H9 (cell line): Measurements from ENCODE around the gene SLC24A1. TPM values are rescaled to one million over a fixed set of nuclear protein-coding genes. Genes with fewer than 3 reads are reported as not detected.

ENCODE experiments used
- DNase-seq: peaks from one replicate; pipeline ENCODE4 v3.0.0-alpha.2; 2017
- H2AFZ ChIP-seq: one replicate; pipeline ENCODE4 v1.6.1; 2013; ENCODE audit warnings: mild to moderate bottlenecking, low read length, control low read depth, moderate library complexity
- H2AK5ac ChIP-seq: 2 replicates; pipeline ENCODE4 v1.6.1; 2013; ENCODE audit warnings: low read length, control low read depth, mixed read lengths; ENCODE audit not compliant: insufficient read length
- H2BK120ac ChIP-seq: one replicate; pipeline ENCODE4 v1.6.1; 2013; ENCODE audit warnings: low read depth, mild to moderate bottlenecking, low read length, control low read depth, inconsistent platforms; ENCODE audit not compliant: poor library complexity, severe bottlenecking
- H2BK12ac ChIP-seq: 2 replicates; pipeline ENCODE4 v1.6.1; 2013; ENCODE audit warnings: low read length, control low read depth, mixed read lengths, low read depth; ENCODE audit not compliant: insufficient read length
- H2BK15ac ChIP-seq: 2 replicates; pipeline ENCODE4 v1.6.1; 2013; ENCODE audit warnings: low read depth, low read length, control low read depth
- H2BK20ac ChIP-seq: one replicate; pipeline ENCODE4 v1.6.1; 2013; ENCODE audit warnings: low read depth, mild to moderate bottlenecking, low read length, control low read depth, inconsistent platforms; ENCODE audit not compliant: poor library complexity, severe bottlenecking
- H2BK5ac ChIP-seq: 2 replicates; pipeline ENCODE4 v1.6.1; 2013; ENCODE audit warnings: low read length, control low read depth, mixed read lengths; ENCODE audit not compliant: insufficient read length
- H3K14ac ChIP-seq: 2 replicates; pipeline ENCODE4 v1.6.1; 2013; ENCODE audit warnings: low read length, control low read depth; ENCODE audit not compliant: insufficient read depth
- H3K18ac ChIP-seq: 2 replicates; pipeline ENCODE4 v1.6.1; 2013; ENCODE audit warnings: low read depth, mild to moderate bottlenecking, mixed read lengths, low read length, control low read depth; ENCODE audit not compliant: insufficient read length
- H3K23ac ChIP-seq: 2 replicates; pipeline ENCODE4 v1.6.1; 2013; ENCODE audit warnings: low read length, control low read depth, mixed read lengths, low read depth; ENCODE audit not compliant: insufficient read length
- H3K23me2 ChIP-seq: 2 replicates; pipeline ENCODE4 v1.6.1; 2013; ENCODE audit warnings: low read depth, mild to moderate bottlenecking, mixed read lengths, low read length, control low read depth; ENCODE audit not compliant: insufficient read length, poor library complexity, severe bottlenecking
- H3K27ac ChIP-seq: 2 replicates; pipeline ENCODE4 v1.5.1; 2013; ENCODE audit warnings: low read length, control low read depth, mixed read lengths, low read depth; ENCODE audit not compliant: insufficient read length
- H3K27me3 ChIP-seq: 2 replicates; pipeline ENCODE4 v1.6.1; 2013; ENCODE audit warnings: low read length, control low read depth, inconsistent platforms; ENCODE audit not compliant: insufficient read depth
- H3K4ac ChIP-seq: 2 replicates; pipeline ENCODE4 v1.6.1; 2013; ENCODE audit warnings: low read depth, mild to moderate bottlenecking, control low read depth, inconsistent platforms, low read length, moderate library complexity
- H3K4me1 ChIP-seq: 2 replicates; pipeline ENCODE4 v1.6.1; 2013; ENCODE audit warnings: low read length, control low read depth, inconsistent platforms; ENCODE audit not compliant: insufficient read depth
- H3K4me2 ChIP-seq: 2 replicates; pipeline ENCODE4 v1.6.1; 2013; ENCODE audit warnings: low read length, control low read depth, mixed read lengths; ENCODE audit not compliant: insufficient read length, insufficient read depth
- H3K56ac ChIP-seq: 2 replicates; pipeline ENCODE4 v1.6.1; 2013; ENCODE audit warnings: low read depth, mild to moderate bottlenecking, mixed read lengths, low read length, control low read depth; ENCODE audit not compliant: insufficient read length
- H3K79me1 ChIP-seq: 2 replicates; pipeline ENCODE4 v1.6.1; 2013; ENCODE audit warnings: low read depth, mild to moderate bottlenecking, moderate library complexity, low read length, control low read depth, inconsistent platforms; ENCODE audit not compliant: insufficient read depth, poor library complexity, severe bottlenecking
- H3K79me2 ChIP-seq: 2 replicates; pipeline ENCODE4 v1.6.1; 2013; ENCODE audit warnings: low read length, control low read depth, inconsistent platforms; ENCODE audit not compliant: insufficient read depth
- H3K9ac ChIP-seq: 2 replicates; pipeline ENCODE4 v1.6.1; 2013; ENCODE audit warnings: low read length, control low read depth, mixed read lengths; ENCODE audit not compliant: insufficient read length; ENCODE audit errors: extremely low read depth
- H3K9me3 ChIP-seq: one replicate; pipeline ENCODE4 v1.6.1; 2013; ENCODE audit warnings: low read depth, low read length, inconsistent platforms; ENCODE audit not compliant: control insufficient read depth
- H3T11ph ChIP-seq: one replicate; pipeline ENCODE4 v1.6.1; 2013; ENCODE audit warnings: mild to moderate bottlenecking, low read length, control low read depth, inconsistent platforms
- H4K20me1 ChIP-seq: one replicate; pipeline ENCODE4 v1.6.1; 2013; ENCODE audit not compliant: control insufficient read depth, insufficient read length, insufficient read depth
- H4K5ac ChIP-seq: 2 replicates; pipeline ENCODE4 v1.6.1; 2013; ENCODE audit warnings: low read depth, mild to moderate bottlenecking, mixed read lengths, low read length, control low read depth; ENCODE audit not compliant: insufficient read length
- H4K8ac ChIP-seq: replicated peaks from 2 replicates; pipeline ENCODE4 v1.6.1; 2013; ENCODE audit warnings: low read length, control low read depth, mixed read lengths, low read depth; ENCODE audit not compliant: insufficient read length
- H4K91ac ChIP-seq: 2 replicates; pipeline ENCODE4 v1.6.1; 2013; ENCODE audit warnings: low read depth, mild to moderate bottlenecking, moderate library complexity, mixed read lengths, low read length, control low read depth; ENCODE audit not compliant: insufficient read length
- H3K27ac Mint-ChIP-seq, 3 experiments: 2 replicates in 2 of 3; 3 replicates in 1 of 3; pipeline ENCODE4 v1.8.0; 2020 to 2021; ENCODE audit warnings: mixed read lengths in 3 of 3, mild to moderate bottlenecking in 1 of 3, moderate library complexity in 1 of 3
- H3K27me3 Mint-ChIP-seq: 2 replicates; pipeline ENCODE4 v1.8.0; 2021; ENCODE audit warnings: low read depth, mild to moderate bottlenecking, moderate library complexity, mixed read lengths
- H3K36me3 Mint-ChIP-seq, 3 experiments: 2 replicates in 2 of 3; 3 replicates in 1 of 3; pipeline ENCODE4 v1.8.0; 2020 to 2021; ENCODE audit warnings: low read depth in 3 of 3, mixed read lengths in 3 of 3; ENCODE audit not compliant: insufficient read depth in 1 of 3
- H3K4me1 Mint-ChIP-seq, 2 experiments: 2 replicates each; pipeline ENCODE4 v1.8.0; 2020; ENCODE audit warnings: mixed read lengths in 2 of 2
- H3K4me3 Mint-ChIP-seq, 2 experiments: 2 replicates in 1 of 2; 3 replicates in 1 of 2; pipeline ENCODE4 v1.8.0; 2020 to 2021; ENCODE audit warnings: mild to moderate bottlenecking in 2 of 2, mixed read lengths in 2 of 2, moderate library complexity in 1 of 2
- H3K9me3 Mint-ChIP-seq, 2 experiments: 2 replicates in 1 of 2; 3 replicates in 1 of 2; pipeline ENCODE4 v1.8.0; 2020; ENCODE audit warnings: mild to moderate bottlenecking in 2 of 2, mixed read lengths in 2 of 2, moderate library complexity in 1 of 2
- CTCF ChIP-seq: fragments of 200-600 bp; sonication (generic); conservative IDR thresholded peaks from 3 replicates; pipeline ENCODE4 v1.8.0; 2021; ENCODE audit warnings: antibody characterized with exemption, mild to moderate bottlenecking
- WGBS: extraction: QIAGEN DNeasy Blood & Tissue Kit; methylation state at CpG from one replicate; pipeline ENCODE4 v1.1.7; 2013; ENCODE audit warnings: missing lambda C conversion rate, low lambda C conversion rate, mixed read lengths; ENCODE audit not compliant: insufficient read length; ENCODE audit errors: extremely low coverage; 5-methylcytosine and 5-hydroxymethylcytosine counted together
- total RNA-seq: library from RNA; stranded (reverse); gene quantifications from 2 replicates; pipeline ENCODE4 v1.2.1, GENCODE V29; 2021

The SLC24A1 gene
- total RNA-seq, 1 experiment from 2014 or later: 8.6 TPM

- no peaks in the 10 kb centered on the region for H3K4me1 Mint-ChIP-seq
- H2AK5ac ChIP-seq: no peak overlapping the region
- H2BK15ac ChIP-seq: no peak overlapping the region
- no peaks in the 10 kb centered on the region for H3K27me3 ChIP-seq
- H3K27ac ChIP-seq: no peak overlapping the region
- H3K23me2 ChIP-seq: no peaks in the 10 kb centered on the region
- TF ChIP-seq CTCF: peak; percentile 61
- H3K36me3 Mint-ChIP-seq: peaks cover 6 to 89% (median 65%) of the 10 kb centered on the region in 3 experiments; a peak in 6 of 7 replicates
- H4K5ac ChIP-seq: no peak overlapping the region
- H2BK5ac ChIP-seq: no peak overlapping the region
- no peak overlapping the region for H3K14ac ChIP-seq
- H4K20me1 ChIP-seq: no peaks in the 10 kb centered on the region
- no peaks in the 10 kb centered on the region for H3K27me3 Mint-ChIP-seq
- H3K18ac ChIP-seq: no peak overlapping the region
- no peak overlapping the region for H4K8ac ChIP-seq
- WGBS: no CpG with 5 or more reads among the region's 3 CpGs
- no peak overlapping the region for H2AFZ ChIP-seq
- H3K4me1 ChIP-seq: no peaks in the 10 kb centered on the region
- no peak overlapping the region for H2BK12ac ChIP-seq
- no peak overlapping the region for H3K56ac ChIP-seq
- H3K4ac ChIP-seq: no peak overlapping the region
- no peak overlapping the region for H3T11ph ChIP-seq
- no peak overlapping the region for H3K27ac Mint-ChIP-seq
- H3K9me3 ChIP-seq: no peaks in the 10 kb centered on the region
- no peaks in the 10 kb centered on the region for H3K79me2 ChIP-seq
- H2BK20ac ChIP-seq: no peak overlapping the region
- no peak overlapping the region for H3K23ac ChIP-seq
- H3K9ac ChIP-seq: no peak overlapping the region
- no peaks in the 10 kb centered on the region for H3K79me1 ChIP-seq
- H4K91ac ChIP-seq: no peak overlapping the region
- DNase-seq: no peak
- no peak overlapping the region for H3K4me2 ChIP-seq
- H3K9me3 Mint-ChIP-seq: no peaks in the 10 kb centered on the region
- H2BK120ac ChIP-seq: no peak overlapping the region
- H3K4me3 Mint-ChIP-seq: no peak overlapping the region
These were observed 25.8 kb upstream of the SLC24A1 start for GRCh38 chr15:65595960-65596359.
